Measurements from ENCODE around the gene TNFSF9. TPM values are rescaled to one million over a fixed set of nuclear protein-coding genes. Genes with fewer than 3 reads are reported as not detected.
A peak's percentile ranks its signal among the peaks of the same experiment; 100 is the strongest.

Gene TNFSF9
- total and polyA plus RNA-seq, 2 donors (not counting 1 experiment from before 2014, with no cell fraction given) = 11.7 to 24.3 TPM

GRCh38 chr19:6495947-6496346 lies 34.9 kb upstream of the TNFSF9 start:
- H3K79me2 ChIP-seq (ENCODE audit: control insufficient read depth, insufficient read depth, low read length) = no peaks in the 10 kb centered on the region
- no peak for ATAC-seq (ENCODE audit: low read depth)
- TF ChIP-seq EZH2 (IDR thresholded peaks at IDR 0.05; ENCODE audit: borderline replicate concordance, insufficient read depth, low read depth, low read length, poor library complexity, severe bottlenecking) (no peak), CTCF (IDR thresholded peaks at IDR 0.05) (no peak)
- H3K9me3 ChIP-seq (ENCODE audit: control extremely low read depth in 1 of 3, control insufficient read depth in 2 of 3, insufficient read depth in 1 of 3, low read length in 2 of 3) = peaks cover 0 to 4% (median 3%) of the 10 kb centered on the region in 3 donors
- 95% methylated on average over 10 of the region's 19 CpGs for WGBS (ENCODE audit: insufficient coverage)
- ChIA-PET POLR2A (interaction anchor here (0.6 kb wide), 1 partner anchor 39 kb away, joined by 5 read pairs; no protein-coding TSS in a partner anchor), CTCF (no interaction called here)
- H3K27me3 Mint-ChIP-seq = no peaks in the 10 kb centered on the region
- H3K4me3 ChIP-seq (ENCODE audit: control extremely low read depth in 1 of 5, extremely low read depth in 1 of 5, insufficient read depth in 1 of 5, low read depth in 2 of 5, low read length in 4 of 5) = no peak overlapping the region
- no peaks in the 10 kb centered on the region for H4K20me1 ChIP-seq (ENCODE audit: control insufficient read depth, insufficient read depth, low read length, poor library complexity, severe bottlenecking)
- peaks cover 0 to 2% (median 0%) of the 10 kb centered on the region in 4 experiments for H3K27me3 ChIP-seq (replicated peaks in 1 of 4; ENCODE audit: control extremely low read depth in 1 of 4, control insufficient read depth in 3 of 4, insufficient read depth in 4 of 4, low read length in 3 of 4)
- H3K4me1 ChIP-seq (ENCODE audit: control insufficient read depth in 2 of 2, insufficient read depth in 2 of 2, low read length in 2 of 2) = no peaks in the 10 kb centered on the region
- H3K9me3 Mint-ChIP-seq (ENCODE audit: insufficient read depth) = peaks cover 2% of the 10 kb centered on the region
- no peaks in the 10 kb centered on the region for H3K4me1 Mint-ChIP-seq
- intact Hi-C loops (cut with micrococcal nuclease) = no loop called here
- no peak overlapping the region for H3K9ac ChIP-seq (ENCODE audit: low read length)
- no peak overlapping the region for H3K27ac Mint-ChIP-seq
- no peak overlapping the region for H3K4me3 Mint-ChIP-seq
- H3K36me3 ChIP-seq (replicated peaks in 1 of 2; ENCODE audit: control extremely low read depth in 1 of 2, control insufficient read depth in 1 of 2, extremely low read depth in 1 of 2, insufficient read depth in 2 of 2, low read length in 1 of 2) = no peaks in the 10 kb centered on the region
- DNase-seq = no peak
- H2AFZ ChIP-seq (ENCODE audit: insufficient read depth, low read depth, low read length, poor library complexity, severe bottlenecking) = no peak overlapping the region
- H3K27ac ChIP-seq (ENCODE audit: low read length in 2 of 2) = no peak overlapping the region
- no peak overlapping the region for H3K4me2 ChIP-seq (replicated peaks; ENCODE audit: low read depth, low read length, poor library complexity, severe bottlenecking)

GRCh38 chr19:6498294-6499036 lies 32.4 kb upstream of the TNFSF9 start:
- Histone ChIP-seq H3K79me2 (ENCODE audit: control insufficient read depth, insufficient read depth, low read length) (no peaks in the 10 kb centered on the region), H3K4me1 (ENCODE audit: control insufficient read depth in 2 of 2, insufficient read depth in 2 of 2, low read length in 2 of 2) (peaks cover 13 to 16% of the 10 kb centered on the region in 2 donors), H3K27ac (ENCODE audit: low read length in 2 of 2) (no peak overlapping the region), H4K20me1 (ENCODE audit: control insufficient read depth, insufficient read depth, low read length, poor library complexity, severe bottlenecking) (no peaks in the 10 kb centered on the region), H3K36me3 (replicated peaks in 1 of 2; ENCODE audit: control extremely low read depth in 1 of 2, control insufficient read depth in 1 of 2, extremely low read depth in 1 of 2, insufficient read depth in 2 of 2, low read length in 1 of 2) (no peaks in the 10 kb centered on the region), H3K4me2 (replicated peaks; ENCODE audit: low read depth, low read length, poor library complexity, severe bottlenecking) (no peak overlapping the region), H3K9me3 (ENCODE audit: control extremely low read depth in 1 of 3, control insufficient read depth in 2 of 3, insufficient read depth in 1 of 3, low read length in 2 of 3) (peaks cover 0 to 2% (median 0%) of the 10 kb centered on the region in 3 donors), H2AFZ (ENCODE audit: insufficient read depth, low read depth, low read length, poor library complexity, severe bottlenecking) (no peak overlapping the region), H3K9ac (ENCODE audit: low read length) (no peak overlapping the region), H3K27me3 (replicated peaks in 1 of 4; ENCODE audit: control extremely low read depth in 1 of 4, control insufficient read depth in 3 of 4, insufficient read depth in 4 of 4, low read length in 3 of 4) (peaks cover 0 to 17% (median 3%) of the 10 kb centered on the region in 4 experiments), H3K4me3 (ENCODE audit: control extremely low read depth in 1 of 5, extremely low read depth in 1 of 5, insufficient read depth in 1 of 5, low read depth in 2 of 5, low read length in 4 of 5) (no peak overlapping the region)
- Mint-ChIP-seq H3K27me3 (peaks cover 3% of the 10 kb centered on the region), H3K4me1 (peaks cover 12% of the 10 kb centered on the region), H3K4me3 (peak overlapping the region; percentile 34), H3K27ac (no peak overlapping the region), H3K9me3 (ENCODE audit: insufficient read depth) (no peaks in the 10 kb centered on the region)
- TF ChIP-seq CTCF (IDR thresholded peaks at IDR 0.05) = no peak
- no peak for TF ChIP-seq EZH2 (IDR thresholded peaks at IDR 0.05; ENCODE audit: borderline replicate concordance, insufficient read depth, low read depth, low read length, poor library complexity, severe bottlenecking)
- no peak for DNase-seq
- ChIA-PET CTCF (no interaction called here), POLR2A (interaction anchor here (0.7 kb wide), 2 partner anchors 520 to 744 kb away, joined by 3 to 4 read pairs; no protein-coding TSS in a partner anchor)
- intact Hi-C loops (cut with micrococcal nuclease) = no loop called here
- WGBS (ENCODE audit: insufficient coverage) = 86% methylated on average over 5 of the region's 7 CpGs
- ATAC-seq (ENCODE audit: low read depth) = no peak
